C4-2B (cell line): Measurements from ENCODE around the gene HPS4.

Source experiments
- H3K27ac ChIP-seq: fragments of 450-650 bp; 2 replicates; pipeline ENCODE4 v1.5.1; 2017
- ZFX ChIP-seq: fragments of 450-650 bp; IDR thresholded peaks from 2 replicates; pipeline ENCODE4 v1.6.1; 2017
- TF ChIP-seq, protein P1 (sequence below): fragments of 450-650 bp; conservative IDR thresholded peaks from 2 replicates; pipeline ENCODE4 v1.5.1; 2017; ENCODE audit warnings: mild to moderate bottlenecking

The HPS4 gene

DNA sequence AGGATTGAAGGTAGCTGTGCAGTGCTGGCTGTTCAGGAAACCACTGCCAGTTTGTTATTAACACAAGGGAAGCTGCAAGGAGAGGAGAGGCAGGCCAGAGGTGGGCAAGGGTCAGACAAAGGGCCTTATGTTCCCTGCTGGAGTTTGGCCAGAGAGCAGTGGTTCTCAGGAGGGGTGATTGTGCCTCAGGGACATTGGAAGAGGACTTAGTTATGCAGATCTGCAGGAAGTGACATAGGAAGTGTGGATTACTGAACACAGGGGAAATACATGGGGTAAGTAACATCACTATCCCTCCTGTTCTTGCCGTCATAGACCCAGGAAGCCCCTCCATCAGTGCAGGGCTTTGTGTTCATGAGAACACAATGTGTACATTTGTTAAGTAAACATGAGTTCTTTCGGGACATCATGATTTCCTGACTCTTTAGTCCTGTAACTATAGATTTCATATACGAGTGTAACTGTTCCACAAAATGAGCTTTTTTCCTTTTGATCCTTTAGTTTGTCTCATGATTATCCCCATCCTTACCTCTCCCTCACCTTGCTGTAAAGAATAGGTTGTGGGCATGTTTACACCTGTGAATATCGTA, 6.0 kb upstream of the HPS4 start:
- no peak overlapping the region for H3K27ac ChIP-seq

DNA sequence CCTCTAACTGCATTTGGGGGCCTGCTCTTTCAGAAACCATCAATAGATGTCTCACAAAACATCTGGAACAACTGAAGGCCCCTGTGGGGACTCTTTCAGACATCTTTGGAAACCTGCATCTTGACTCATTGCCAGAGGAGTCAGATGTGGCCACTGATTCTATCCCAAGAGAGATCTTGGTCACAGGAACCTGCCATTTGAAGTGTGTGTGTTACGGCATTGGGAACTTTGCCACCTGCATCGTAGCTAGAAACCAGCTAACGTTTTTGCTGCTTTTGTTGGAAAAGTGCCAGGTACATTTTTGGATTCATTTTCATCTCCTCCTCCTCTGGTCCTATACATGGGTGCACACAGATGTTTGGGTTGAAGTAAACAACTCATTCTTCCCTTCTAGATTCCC, 4.4 kb upstream of the HPS4 start:
- H3K27ac ChIP-seq, result no peak overlapping the region

More for the DNA sequence above, 6.0 kb upstream of the HPS4 start:
- TF ChIP-seq, protein P1, sequence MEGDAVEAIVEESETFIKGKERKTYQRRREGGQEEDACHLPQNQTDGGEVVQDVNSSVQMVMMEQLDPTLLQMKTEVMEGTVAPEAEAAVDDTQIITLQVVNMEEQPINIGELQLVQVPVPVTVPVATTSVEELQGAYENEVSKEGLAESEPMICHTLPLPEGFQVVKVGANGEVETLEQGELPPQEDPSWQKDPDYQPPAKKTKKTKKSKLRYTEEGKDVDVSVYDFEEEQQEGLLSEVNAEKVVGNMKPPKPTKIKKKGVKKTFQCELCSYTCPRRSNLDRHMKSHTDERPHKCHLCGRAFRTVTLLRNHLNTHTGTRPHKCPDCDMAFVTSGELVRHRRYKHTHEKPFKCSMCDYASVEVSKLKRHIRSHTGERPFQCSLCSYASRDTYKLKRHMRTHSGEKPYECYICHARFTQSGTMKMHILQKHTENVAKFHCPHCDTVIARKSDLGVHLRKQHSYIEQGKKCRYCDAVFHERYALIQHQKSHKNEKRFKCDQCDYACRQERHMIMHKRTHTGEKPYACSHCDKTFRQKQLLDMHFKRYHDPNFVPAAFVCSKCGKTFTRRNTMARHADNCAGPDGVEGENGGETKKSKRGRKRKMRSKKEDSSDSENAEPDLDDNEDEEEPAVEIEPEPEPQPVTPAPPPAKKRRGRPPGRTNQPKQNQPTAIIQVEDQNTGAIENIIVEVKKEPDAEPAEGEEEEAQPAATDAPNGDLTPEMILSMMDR, result no peak
- no peak for TF ChIP-seq ZFX

DNA sequence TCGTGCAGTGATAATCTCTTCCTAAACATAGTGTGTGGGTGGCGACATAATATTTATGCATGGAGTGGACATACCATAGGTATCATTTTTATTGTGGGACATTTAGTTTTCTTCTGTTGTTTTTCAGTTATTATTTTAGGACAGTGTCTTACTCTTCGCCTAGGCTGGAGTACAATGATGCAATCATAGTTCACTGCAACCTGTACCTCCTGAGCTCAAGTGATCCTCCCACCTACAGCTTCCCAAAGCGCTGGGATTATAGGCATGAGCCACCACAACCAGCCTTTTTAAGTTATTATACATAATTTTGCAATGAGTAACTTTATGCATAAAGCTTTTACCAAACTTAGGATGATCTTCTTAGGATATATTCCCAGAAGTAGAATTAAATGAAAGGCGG, 2.8 kb upstream of the HPS4 start:
- TF ChIP-seq, protein P1, result no peak
- TF ChIP-seq ZFX, result no peak
- no peak overlapping the region for H3K27ac ChIP-seq

More for the DNA sequence above, 4.4 kb upstream of the HPS4 start:
- TF ChIP-seq ZFX, result no peak
- TF ChIP-seq, protein P1, result no peak

DNA sequence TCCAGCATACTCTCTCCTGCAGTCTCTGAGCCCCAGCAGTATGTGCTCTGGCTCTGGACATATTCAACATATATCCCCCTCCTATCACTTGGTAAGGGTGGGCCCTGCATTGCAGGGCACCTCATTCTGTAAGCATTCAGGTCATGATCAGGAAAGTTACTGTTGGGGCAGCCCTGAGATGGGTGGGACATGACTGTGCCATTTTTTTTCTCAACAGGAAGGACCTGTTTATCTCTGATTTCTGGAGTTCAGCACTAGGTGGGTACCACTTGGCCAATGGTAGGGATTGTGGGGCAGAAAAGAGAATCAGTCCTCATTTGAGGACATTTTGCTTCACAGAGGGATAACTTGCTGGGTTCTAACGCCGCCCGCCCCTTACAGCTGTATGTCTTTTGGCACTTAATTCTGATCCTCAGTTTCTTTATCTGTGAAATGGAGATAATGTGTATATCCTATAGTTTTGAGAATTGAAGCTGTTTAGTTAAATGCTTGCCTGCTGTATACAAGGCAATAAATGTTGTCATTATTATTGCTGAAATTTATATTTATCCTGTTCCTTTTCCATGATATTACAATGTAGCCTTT, 2.3 kb upstream of the HPS4 start:
- H3K27ac ChIP-seq, result no peak overlapping the region
- TF ChIP-seq, protein P1, result no peak
- no peak for TF ChIP-seq ZFX

DNA sequence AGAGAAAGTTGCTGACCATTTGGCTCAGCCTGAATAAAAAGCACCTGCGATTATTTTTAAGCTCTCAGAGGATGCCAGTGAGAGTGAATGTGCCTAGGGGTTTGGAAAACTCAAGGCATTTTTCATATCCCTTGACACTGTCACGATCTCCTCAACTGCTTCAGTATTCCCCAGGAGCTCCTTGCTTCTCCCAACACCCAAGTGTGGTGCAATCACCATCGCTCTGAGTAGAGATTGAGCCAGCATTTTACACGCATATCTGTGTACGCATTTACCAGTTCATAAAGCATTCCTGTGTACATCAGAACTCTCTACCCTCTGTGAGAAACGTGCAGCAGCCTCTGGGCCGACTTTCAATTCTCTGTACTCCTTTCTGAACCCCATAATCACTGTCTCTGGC, 1.4 kb upstream of the HPS4 start:
- TF ChIP-seq, protein P1, result no peak
- no peak for TF ChIP-seq ZFX
- H3K27ac ChIP-seq, result no peak overlapping the region

DNA sequence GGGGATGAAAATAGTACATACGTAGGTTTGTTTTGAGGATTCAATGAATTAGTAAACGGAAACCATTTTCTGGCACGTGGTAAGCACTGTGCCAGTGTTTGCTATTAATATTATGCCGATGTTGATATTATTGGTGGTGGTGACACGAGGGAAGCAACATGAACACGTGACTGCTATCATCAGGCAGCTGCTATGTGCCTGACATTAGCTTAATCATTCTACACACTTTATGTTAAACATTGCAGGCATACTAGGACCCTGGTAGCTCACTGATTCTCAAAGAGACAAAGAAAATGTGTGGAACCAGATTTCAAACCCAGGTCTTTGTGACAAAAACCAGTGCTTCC, 750 bp upstream of the HPS4 start:
- peak overlapping the region; percentile 96 for H3K27ac ChIP-seq
- no peak for TF ChIP-seq ZFX
- TF ChIP-seq, protein P1, result no peak

DNA sequence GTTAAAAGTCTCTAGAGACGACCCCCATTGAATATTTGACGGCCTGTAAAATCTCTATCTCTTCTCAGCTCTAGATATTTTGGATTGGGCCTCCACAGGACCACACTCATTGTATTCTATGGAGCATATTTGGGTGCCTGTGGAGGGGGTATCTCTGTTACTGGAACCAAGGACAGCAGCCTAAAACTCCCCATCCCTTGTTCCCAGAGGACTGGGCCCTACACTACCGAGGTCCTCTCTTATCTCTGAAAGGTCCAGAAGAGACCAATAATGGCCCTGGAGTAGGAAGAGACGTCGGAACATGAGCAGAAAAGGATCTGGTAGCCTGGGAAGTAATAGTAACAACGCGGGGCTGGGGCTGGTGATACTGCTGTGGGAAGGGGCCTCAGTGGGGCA, 542 bp downstream of the HPS4 start:
- H3K27ac ChIP-seq, result peak overlapping the region; percentile 96
- TF ChIP-seq, protein P1, result no peak
- TF ChIP-seq ZFX, result no peak
